ENCODE data around the gene GPRASP3. TPM values are rescaled to one million over a fixed set of nuclear protein-coding genes. Genes with fewer than 3 reads are reported as not detected.

Gene GPRASP3
- total RNA-seq, 6 donors from 2014 or later = 1.1 to 4.1 (median 3.2) TPM

DNA sequence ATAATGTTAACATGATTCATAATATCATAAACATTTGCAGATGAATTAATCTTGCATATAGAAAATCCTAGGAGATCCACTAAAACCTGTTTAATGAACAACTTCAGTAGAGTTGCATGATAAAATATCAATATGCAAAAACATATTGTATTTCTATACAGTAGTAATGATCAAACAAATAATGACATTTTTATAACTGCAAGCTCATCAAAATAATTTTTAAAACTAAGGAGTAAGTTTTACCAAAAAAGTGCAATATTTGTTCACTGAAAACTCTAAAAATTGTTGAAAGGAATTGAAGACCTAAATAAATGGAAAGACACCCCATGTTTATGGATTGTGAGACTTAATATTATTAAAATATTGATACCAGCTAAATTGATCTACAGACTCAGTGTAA is 24.2 kb upstream of the GPRASP3 start:
- H3K4me3 ChIP-seq = no peak overlapping the region
- no peak for DNase-seq
- no peak for ATAC-seq (ENCODE audit: low FRiP score in 2 of 2)
- H3K27ac ChIP-seq = no peak overlapping the region
- H3K4me1 ChIP-seq = no peaks in the 10 kb centered on the region
- TF ChIP-seq POLR2A (IDR thresholded peaks at IDR 0.05) (no peak), POLR2AphosphoS5 (IDR thresholded peaks at IDR 0.05) (no peak), EP300 (IDR thresholded peaks at IDR 0.05) (no peak)
- TF ChIP-seq, protein P1, sequence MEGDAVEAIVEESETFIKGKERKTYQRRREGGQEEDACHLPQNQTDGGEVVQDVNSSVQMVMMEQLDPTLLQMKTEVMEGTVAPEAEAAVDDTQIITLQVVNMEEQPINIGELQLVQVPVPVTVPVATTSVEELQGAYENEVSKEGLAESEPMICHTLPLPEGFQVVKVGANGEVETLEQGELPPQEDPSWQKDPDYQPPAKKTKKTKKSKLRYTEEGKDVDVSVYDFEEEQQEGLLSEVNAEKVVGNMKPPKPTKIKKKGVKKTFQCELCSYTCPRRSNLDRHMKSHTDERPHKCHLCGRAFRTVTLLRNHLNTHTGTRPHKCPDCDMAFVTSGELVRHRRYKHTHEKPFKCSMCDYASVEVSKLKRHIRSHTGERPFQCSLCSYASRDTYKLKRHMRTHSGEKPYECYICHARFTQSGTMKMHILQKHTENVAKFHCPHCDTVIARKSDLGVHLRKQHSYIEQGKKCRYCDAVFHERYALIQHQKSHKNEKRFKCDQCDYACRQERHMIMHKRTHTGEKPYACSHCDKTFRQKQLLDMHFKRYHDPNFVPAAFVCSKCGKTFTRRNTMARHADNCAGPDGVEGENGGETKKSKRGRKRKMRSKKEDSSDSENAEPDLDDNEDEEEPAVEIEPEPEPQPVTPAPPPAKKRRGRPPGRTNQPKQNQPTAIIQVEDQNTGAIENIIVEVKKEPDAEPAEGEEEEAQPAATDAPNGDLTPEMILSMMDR (IDR thresholded peaks at IDR 0.05) = no peak
- no peaks in the 10 kb centered on the region for H3K27me3 ChIP-seq
- no peaks in the 10 kb centered on the region for H3K36me3 ChIP-seq
- H3K9me3 ChIP-seq = peaks cover 0 to 4% (median 0%) of the 10 kb centered on the region in 4 donors

DNA sequence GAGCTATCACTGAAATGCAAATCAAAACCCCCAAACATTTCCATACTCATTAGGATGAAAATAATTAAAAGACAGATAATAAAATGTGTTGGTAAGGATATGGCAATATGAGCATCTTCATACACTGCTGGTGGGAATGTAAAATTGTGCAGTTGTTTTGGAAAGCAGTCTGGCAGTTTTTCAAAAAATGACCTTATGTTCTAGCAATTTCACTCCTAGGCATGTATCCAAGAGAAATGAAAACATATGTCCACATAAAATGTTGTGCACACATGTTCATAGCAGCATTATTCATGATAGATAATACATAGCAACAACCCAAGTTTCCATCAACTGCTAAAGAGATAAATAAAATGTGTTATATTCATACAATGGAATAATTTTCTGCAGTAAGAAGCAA is 23.0 kb upstream of the GPRASP3 start:
- H3K27me3 ChIP-seq = no peaks in the 10 kb centered on the region
- DNase-seq (no peak), ATAC-seq (ENCODE audit: low FRiP score in 2 of 2) (no peak)
- no peak overlapping the region for H3K4me3 ChIP-seq
- TF ChIP-seq POLR2A (IDR thresholded peaks at IDR 0.05) (no peak), EP300 (IDR thresholded peaks at IDR 0.05) (no peak), POLR2AphosphoS5 (IDR thresholded peaks at IDR 0.05) (no peak)
- TF ChIP-seq, protein P1 (IDR thresholded peaks at IDR 0.05) = no peak
- no peak overlapping the region for H3K27ac ChIP-seq
- no peaks in the 10 kb centered on the region for H3K36me3 ChIP-seq
- no peaks in the 10 kb centered on the region for H3K4me1 ChIP-seq
- no peaks in the 10 kb centered on the region for H3K9me3 ChIP-seq

DNA sequence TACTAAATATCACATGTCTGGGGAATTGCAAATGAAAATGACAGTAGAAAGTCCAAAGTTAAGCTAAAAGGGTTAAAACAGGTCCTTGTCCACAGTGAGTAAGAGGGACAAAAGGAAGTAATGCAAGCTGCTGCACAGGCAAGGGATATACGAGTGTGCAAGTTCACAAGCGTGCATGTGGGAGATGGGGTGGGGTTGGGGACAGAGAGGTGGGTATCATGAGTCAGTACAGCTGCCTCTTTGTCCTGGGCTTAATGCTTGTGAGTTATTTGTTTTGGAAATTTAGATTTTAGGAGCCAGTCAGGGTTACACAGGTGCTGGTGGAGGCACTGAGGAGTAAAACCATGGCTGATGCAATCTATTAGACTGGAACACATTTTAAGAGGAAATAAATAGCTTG is 11.6 kb upstream of the GPRASP3 start:
- no peak for DNase-seq
- H3K27ac ChIP-seq = no peak overlapping the region
- H3K9me3 ChIP-seq = peaks cover 0 to 3% (median 0%) of the 10 kb centered on the region in 4 donors
- no peak overlapping the region for H3K4me3 ChIP-seq
- 56 to 69% methylated on average over 2 of the region's 2 CpGs for WGBS, 2 donors
- peaks cover 0 to 3% (median 0%) of the 10 kb centered on the region in 4 donors for H3K4me1 ChIP-seq
- no peak for ATAC-seq (ENCODE audit: low FRiP score in 2 of 2)
- TF ChIP-seq EP300 (IDR thresholded peaks at IDR 0.05) (no peak), POLR2A (IDR thresholded peaks at IDR 0.05) (no peak), POLR2AphosphoS5 (IDR thresholded peaks at IDR 0.05) (no peak)
- TF ChIP-seq, protein P1 (IDR thresholded peaks at IDR 0.05) = no peak
- H3K36me3 ChIP-seq = no peaks in the 10 kb centered on the region
- H3K27me3 ChIP-seq = peaks cover 0 to 10% (median 0%) of the 10 kb centered on the region in 4 donors

DNA sequence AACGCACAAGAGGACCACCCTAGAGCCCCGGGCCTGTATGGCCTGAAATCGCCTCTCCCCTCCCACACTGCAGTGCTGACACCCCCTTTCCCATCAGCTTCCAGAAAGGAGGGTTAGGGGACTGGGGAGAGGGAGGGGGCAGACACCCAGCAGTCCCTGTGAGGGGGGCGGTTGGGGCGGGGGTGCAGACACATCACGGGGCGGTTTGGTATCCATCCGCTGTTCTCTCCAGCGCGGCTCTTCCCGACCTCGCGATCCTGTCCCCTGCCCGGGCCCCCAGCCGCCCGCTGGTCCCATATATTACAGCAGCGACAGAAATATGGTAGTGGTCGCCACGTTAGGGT is 8.7 kb upstream of the GPRASP3 start:
- Histone ChIP-seq H3K27ac (peak overlapping the region in 1 of 4 donors; percentile 84), H3K4me1 (peaks cover 0 to 3% (median 0%) of the 10 kb centered on the region in 4 donors), H3K27me3 (peaks cover 0 to 10% (median 0%) of the 10 kb centered on the region in 4 donors), H3K9me3 (peaks cover 0 to 3% (median 0%) of the 10 kb centered on the region in 4 donors), H3K36me3 (no peaks in the 10 kb centered on the region), H3K4me3 (peak overlapping the region; percentile 38 to 70 (median 58))
- DNase-seq = no peak
- ATAC-seq (ENCODE audit: low FRiP score in 2 of 2) = no peak
- WGBS, 2 donors = 39 to 80% methylated on average over 1 to 19 of the region's 19 CpGs
- TF ChIP-seq, protein P1 (IDR thresholded peaks at IDR 0.05) = no peak
- TF ChIP-seq POLR2A (IDR thresholded peaks at IDR 0.05) (no peak), EP300 (IDR thresholded peaks at IDR 0.05) (no peak), POLR2AphosphoS5 (IDR thresholded peaks at IDR 0.05) (no peak)

DNA sequence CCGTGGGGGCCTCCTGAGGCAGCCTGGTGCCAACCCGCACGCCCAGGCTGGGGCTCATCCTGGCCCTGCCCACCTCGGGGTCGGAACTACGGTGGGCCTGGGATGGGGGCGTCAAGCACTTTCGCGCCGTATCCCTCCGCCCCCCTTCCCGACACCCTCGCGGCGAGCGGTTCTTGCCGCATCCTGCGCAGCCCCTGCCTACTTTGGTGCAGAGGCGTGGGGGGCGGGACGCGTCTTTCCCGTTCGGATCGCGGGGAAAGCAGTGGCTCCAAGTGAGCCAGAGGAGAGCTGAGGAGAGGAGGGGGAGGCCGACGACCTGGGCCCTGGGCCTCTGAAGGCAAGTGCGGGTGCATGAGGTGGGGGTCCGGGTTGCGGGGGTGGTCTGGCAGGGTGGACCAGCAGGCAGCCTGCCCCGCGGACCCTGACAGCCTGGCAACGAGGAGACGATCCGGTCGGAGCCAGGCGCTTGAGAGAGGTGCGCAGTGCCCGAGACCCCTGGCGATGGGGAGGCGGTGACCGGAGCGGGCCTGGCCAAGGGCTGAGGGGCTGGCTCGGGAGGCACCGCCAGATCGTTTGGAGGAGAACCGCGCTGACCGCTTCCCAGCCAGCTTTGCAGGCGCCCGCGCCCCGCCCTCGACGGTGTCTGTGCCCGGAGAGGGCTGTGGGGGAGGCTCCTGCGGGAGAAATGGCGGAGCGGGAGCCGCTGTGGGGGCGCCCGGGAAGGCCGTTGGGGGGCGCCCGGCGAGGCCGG is 8.2 kb upstream of the GPRASP3 start, which contains the start of gene GPRASP2:
Gene GPRASP2 (plus strand): TSS at position 233 of the 751 bp plus-strand sequence. CDS start 2,422 bp downstream, outside the sequence.
- Histone ChIP-seq H3K4me3 (peak within 1 kb of the TSS; percentile 38 to 70 (median 58)), H3K27me3 (peaks cover 0 to 10% (median 0%) of the 10 kb centered on the region in 4 donors), H3K36me3 (no peaks in the 10 kb centered on the region), H3K27ac (peak within 1 kb of the TSS; percentile 70 to 87 (median 77)), H3K4me1 (peaks cover 0 to 3% (median 0%) of the 10 kb centered on the region in 4 donors), H3K9me3 (peaks cover 0 to 3% (median 0%) of the 10 kb centered on the region in 4 donors)
- TF ChIP-seq POLR2A (IDR thresholded peaks at IDR 0.05) (peak in 1 of 4 donors; percentile 23), POLR2AphosphoS5 (IDR thresholded peaks at IDR 0.05) (no peak)
- DNase-seq = peak; percentile 32 to 90
- ATAC-seq (ENCODE audit: low FRiP score in 2 of 2) = peak; percentile 56 to 92
- 0 to 37% methylated on average over 11 to 34 of the region's 68 CpGs for WGBS, 2 donors
